H1 (cell line): Measurements from ENCODE around the gene LOXHD1. TPM values are rescaled to one million over a fixed set of nuclear protein-coding genes. Genes with fewer than 3 reads are reported as not detected.
A peak's percentile ranks its signal among the peaks of the same experiment; 100 is the strongest.

Experiments used
- CTCF ChIA-PET: fragments of 300-600 bp; sonication (Branson Sonifier 250); formaldehyde crosslinking; loops from one replicate; lab custom pipeline; 2021; ENCODE audit not compliant: partially characterized antibody; lab: Charles Lee
- POLR2A ChIA-PET: fragments of 300-600 bp; sonication (Branson Sonifier 250); formaldehyde crosslinking; loops from one replicate; lab custom pipeline; 2021; ENCODE audit warnings: inconsistent platforms; ENCODE audit not compliant: partially characterized antibody; lab: Charles Lee
- DNase-seq, 2 experiments: peaks; one replicate each; pipeline versions ENCODE4 v3.0.0 to v3.0.0-alpha.2; 2010 to 2022; ENCODE audit warnings: low spot score in 2 of 2, low read depth in 1 of 2, mixed read lengths in 1 of 2
- FAIRE-seq: peaks from 2 replicates; lab custom pipeline; 2011; peaks lifted over from hg19 to GRCh38; lab: Jason Lieb, UNC
- H2AFZ ChIP-seq: 2 replicates; pipeline ENCODE4 v1.8.1; 2012; ENCODE audit warnings: low read length, inconsistent platforms
- H2AK5ac ChIP-seq: 2 replicates; pipeline ENCODE4 v1.6.1; 2013; ENCODE audit warnings: low read depth, low read length
- H2BK120ac ChIP-seq: replicated peaks from 2 replicates; pipeline ENCODE3; 2013; ENCODE audit warnings: low read depth, low read length, inconsistent platforms
- H2BK12ac ChIP-seq: 2 replicates; pipeline ENCODE4 v1.6.1; 2013; ENCODE audit warnings: low read depth, low read length
- H2BK15ac ChIP-seq: 2 replicates; pipeline ENCODE4 v1.6.1; 2013; ENCODE audit warnings: low read length
- H2BK20ac ChIP-seq: 2 replicates; pipeline ENCODE4 v1.6.1; 2013; ENCODE audit warnings: low read length
- H2BK5ac ChIP-seq: 2 replicates; pipeline ENCODE4 v1.6.1; 2013; ENCODE audit warnings: low read depth, low read length
- H3K14ac ChIP-seq: 2 replicates; pipeline ENCODE4 v1.6.1; 2013; ENCODE audit warnings: inconsistent platforms; ENCODE audit not compliant: insufficient read length
- H3K18ac ChIP-seq: 2 replicates; pipeline ENCODE4 v1.6.1; 2013; ENCODE audit warnings: low read length; ENCODE audit errors: extremely low read depth
- H3K23ac ChIP-seq: 2 replicates; pipeline ENCODE4 v1.6.1; 2013; ENCODE audit warnings: inconsistent platforms; ENCODE audit not compliant: insufficient read length
- H3K23me2 ChIP-seq: 2 replicates; pipeline ENCODE4 v1.6.1; 2013; ENCODE audit warnings: low read depth, low read length
- H3K27ac ChIP-seq: 2 replicates; pipeline ENCODE4 v1.6.1; 2011; ENCODE audit warnings: low read depth, low read length, inconsistent platforms
- H3K27me3 ChIP-seq, 4 experiments: replicated peaks in 1 of 4; 1 replicate in 1 of 4; 2 replicates in 3 of 4; pipeline versions ENCODE4 v1.6.1 to v1.8.1; 2011 to 2013; ENCODE audit warnings: low read length in 3 of 4, mild to moderate bottlenecking in 3 of 4, inconsistent platforms in 2 of 4, mixed read lengths in 2 of 4, moderate library complexity in 1 of 4; ENCODE audit not compliant: control insufficient read depth in 3 of 4, insufficient read depth in 3 of 4; ENCODE audit errors: extremely low read depth in 1 of 4
- H3K36me3 ChIP-seq, 4 experiments: 2 replicates each; pipeline versions ENCODE4 v1.6.1 to v1.8.1; 2011 to 2013; ENCODE audit warnings: mild to moderate bottlenecking in 4 of 4, low read length in 3 of 4, moderate library complexity in 2 of 4, control low read depth in 1 of 4, inconsistent platforms in 1 of 4; ENCODE audit not compliant: insufficient read depth in 4 of 4, control insufficient read depth in 2 of 4
- H3K4ac ChIP-seq: replicated peaks from 2 replicates; pipeline ENCODE3; 2013; ENCODE audit warnings: low read length, low read depth, mixed read lengths, inconsistent platforms; ENCODE audit not compliant: insufficient read length
- H3K4me1 ChIP-seq, 4 experiments: replicated peaks in 1 of 4; 1 replicate in 1 of 4; 2 replicates in 3 of 4; pipeline versions ENCODE4 v1.6.1 to v1.8.1; 2011 to 2013; ENCODE audit warnings: low read length in 3 of 4, inconsistent platforms in 2 of 4, mixed read lengths in 1 of 4; ENCODE audit not compliant: insufficient read depth in 4 of 4, control insufficient read depth in 3 of 4
- H3K4me2 ChIP-seq, 2 experiments: 2 replicates each; pipeline versions ENCODE4 v1.6.1 to v1.8.1; 2011 to 2013; ENCODE audit warnings: low read depth in 2 of 2, low read length in 2 of 2, control low read depth in 1 of 2, inconsistent platforms in 1 of 2, mild to moderate bottlenecking in 1 of 2; ENCODE audit not compliant: insufficient read depth in 1 of 2
- H3K4me3 ChIP-seq, 4 experiments: fragments of 200-600, 300-600 bp in 1 of 4; sonication (generic), shearing (Covaris generic), sonication (Bioruptor Twin) in 1 of 4; 2 replicates each; pipeline versions ENCODE4 v1.5.1 to v1.8.1; 2011 to 2016; ENCODE audit warnings: low read length in 4 of 4, low read depth in 3 of 4, control low read depth in 2 of 4, inconsistent platforms in 2 of 4, mild to moderate bottlenecking in 2 of 4, mixed read lengths in 1 of 4, moderate library complexity in 1 of 4; ENCODE audit not compliant: insufficient read depth in 2 of 4; ENCODE audit errors: extremely low read depth in 1 of 4
- H3K56ac ChIP-seq: replicated peaks from 2 replicates; pipeline ENCODE3; 2013; ENCODE audit warnings: low read depth, mild to moderate bottlenecking, mixed read lengths, low read length, inconsistent platforms; ENCODE audit not compliant: insufficient read length
- H3K79me1 ChIP-seq: 2 replicates; pipeline ENCODE4 v1.6.1; 2013; ENCODE audit warnings: low read depth, low read length, control low read depth
- H3K79me2 ChIP-seq, 2 experiments: 2 replicates each; pipeline versions ENCODE4 v1.6.1 to v1.8.1; 2012 to 2013; ENCODE audit warnings: low read length in 2 of 2, mild to moderate bottlenecking in 2 of 2, inconsistent platforms in 1 of 2; ENCODE audit not compliant: insufficient read depth in 2 of 2, control insufficient read depth in 1 of 2
- H3K9ac ChIP-seq, 4 experiments: replicated peaks in 1 of 4; 1 replicate in 1 of 4; 2 replicates in 3 of 4; pipeline versions ENCODE4 v1.6.1 to v1.8.1; 2011 to 2013; ENCODE audit warnings: low read depth in 3 of 4, low read length in 3 of 4, control low read depth in 2 of 4, mild to moderate bottlenecking in 2 of 4, moderate library complexity in 2 of 4, inconsistent platforms in 1 of 4; ENCODE audit errors: extremely low read depth in 1 of 4
- H3K9me3 ChIP-seq, 2 experiments: 2 replicates each; pipeline versions ENCODE4 v1.6.1 to v1.8.1; 2012 to 2013; ENCODE audit warnings: mild to moderate bottlenecking in 2 of 2, moderate library complexity in 2 of 2, control low read depth in 1 of 2, inconsistent platforms in 1 of 2, low read depth in 1 of 2, low read length in 1 of 2, mixed read lengths in 1 of 2; ENCODE audit not compliant: insufficient read depth in 2 of 2
- H4K20me1 ChIP-seq, 2 experiments: replicated peaks in 1 of 2; 2 replicates each; pipeline versions ENCODE3 to v1.8.1; 2011 to 2013; ENCODE audit warnings: inconsistent platforms in 2 of 2, low read length in 2 of 2, mild to moderate bottlenecking in 1 of 2; ENCODE audit not compliant: insufficient read depth in 2 of 2, control insufficient read depth in 1 of 2
- H4K5ac ChIP-seq: 2 replicates; pipeline ENCODE4 v1.6.1; 2013; ENCODE audit warnings: low read length, low read depth, mixed read lengths, inconsistent platforms; ENCODE audit not compliant: insufficient read length
- H4K8ac ChIP-seq: 2 replicates; pipeline ENCODE4 v1.8.0; 2013; ENCODE audit warnings: mild to moderate bottlenecking, moderate library complexity, low read length, inconsistent platforms; ENCODE audit not compliant: insufficient read depth; ENCODE audit errors: extremely low read depth
- H4K91ac ChIP-seq: replicated peaks from 2 replicates; pipeline ENCODE3; 2013; ENCODE audit warnings: low read length, mixed read lengths, inconsistent platforms; ENCODE audit not compliant: insufficient read length
- CTBP2 ChIP-seq: IDR thresholded peaks from 2 replicates; pipeline ENCODE4 v1.7.0; 2011; ENCODE audit warnings: borderline replicate concordance, mild to moderate bottlenecking, moderate library complexity, mixed read lengths, low read length; ENCODE audit not compliant: insufficient read depth, insufficient read length
- EGR1 ChIP-seq: IDR thresholded peaks from 2 replicates; pipeline ENCODE4 v1.6.1; 2011; ENCODE audit warnings: low read depth, low read length, borderline replicate concordance
- EP300 ChIP-seq, 2 experiments: IDR thresholded peaks; 1 replicate in 1 of 2; 2 replicates in 1 of 2; pipeline ENCODE4 v1.6.1; 2011 to 2012; ENCODE audit warnings: low read depth in 2 of 2, low read length in 2 of 2, mild to moderate bottlenecking in 2 of 2, borderline replicate concordance in 1 of 2, inconsistent platforms in 1 of 2, moderate library complexity in 1 of 2
- GTF2F1 ChIP-seq: IDR thresholded peaks from 2 replicates; pipeline ENCODE4 v1.6.1; 2012; ENCODE audit warnings: low read depth, low read length, improper control_type of control experiment, borderline replicate concordance
- HDAC2 ChIP-seq, 2 experiments: fragments of 300-600 bp in 1 of 2; sonication (generic) in 1 of 2; IDR thresholded peaks; 2 replicates each; pipeline ENCODE4 v1.6.1; 2011 to 2012; ENCODE audit warnings: low read depth in 2 of 2, low read length in 2 of 2, mild to moderate bottlenecking in 2 of 2, moderate library complexity in 2 of 2, borderline replicate concordance in 1 of 2, inconsistent platforms in 1 of 2
- KDM1A ChIP-seq: fragments of 200-600, 300-600 bp; sonication (generic); IDR thresholded peaks from 2 replicates; pipeline ENCODE4 v1.7.1; 2016; ENCODE audit warnings: mild to moderate bottlenecking, low read length, borderline replicate concordance
- NANOG ChIP-seq: IDR thresholded peaks from 2 replicates; pipeline ENCODE4 v1.6.1; 2011; ENCODE audit warnings: low read length, low read depth, mild to moderate bottlenecking, inconsistent platforms; ENCODE audit not compliant: insufficient read depth, poor library complexity, severe bottlenecking
- NRF1 ChIP-seq: IDR thresholded peaks from 2 replicates; pipeline ENCODE4 v1.6.1; 2011; ENCODE audit warnings: mild to moderate bottlenecking, low read depth, low read length, improper control_type of control experiment
- POLR2AphosphoS5 ChIP-seq: IDR thresholded peaks from 2 replicates; pipeline ENCODE4 v1.6.1; 2011; ENCODE audit warnings: low read depth, low read length
- TBP ChIP-seq: IDR thresholded peaks from 2 replicates; pipeline ENCODE4 v1.6.1; 2011; ENCODE audit warnings: low read depth, low read length, improper control_type of control experiment
- WGBS, 2 experiments: shearing (Covaris generic) in 1 of 2; methylation state at CpG; one replicate each; pipeline versions ENCODE4 v1.1.6 to v1.1.7; 2013 to 2015; ENCODE audit warnings: low lambda C conversion rate in 2 of 2, mixed read lengths in 2 of 2, inconsistent platforms in 1 of 2, low coverage in 1 of 2, missing lambda C conversion rate in 1 of 2; ENCODE audit not compliant: insufficient replicate concordance in 2 of 2, insufficient coverage in 1 of 2, insufficient read length in 1 of 2; ENCODE audit errors: extremely low coverage in 1 of 2, missing lambda C conversion rate in 1 of 2; 5-methylcytosine and 5-hydroxymethylcytosine counted together
- polyA plus RNA-seq, 7 experiments: library from polyadenylated mRNA; depleted of rRNA in 3 of 7; stranded (reverse) in 5 of 7; unstranded in 2 of 7; fragments of >200 nt in 5 of 7; fragments of 200-250 nt in 2 of 7; gene quantifications; 1 replicate in 5 of 7; 2 replicates in 1 of 7; 4 replicates in 1 of 7; pipeline versions ENCODE4 v1.2.1 to v1.2.3, GENCODE V29; 2011 to 2013; ENCODE audit warnings: missing spikeins in 2 of 7, mixed read lengths in 2 of 7
- total RNA-seq: library from RNA; stranded (reverse); fragmentation: NEBNext Ultra II Directional; extraction: Animal tissue kit (Norgen Biotek cat#: 25700); gene quantifications from 2 replicates; pipeline ENCODE4 v1.2.1, GENCODE V29; 2021
- TF ChIP-seq, protein P1 (sequence below): IDR thresholded peaks from 2 replicates; pipeline ENCODE4 v1.6.1; 2011; ENCODE audit warnings: low read length, improper control_type of control experiment

LOXHD1 gene
- total and polyA plus RNA-seq, 2 of the 8 experiments (the other 6 are each of a cell fraction or from before 2014, with no cell fraction given): 0.02 TPM; not detected in 1

- no peaks in the 10 kb centered on the region for H4K20me1 ChIP-seq
- no peaks in the 10 kb centered on the region for H3K79me1 ChIP-seq
- H3K79me2 ChIP-seq: no peaks in the 10 kb centered on the region; a peak in 1 of 4 replicates
- no peak overlapping the region for H4K5ac ChIP-seq
- no peak overlapping the region for H3K18ac ChIP-seq
- H3K4me2 ChIP-seq: no peak overlapping the region
- no peak overlapping the region for H3K9ac ChIP-seq
- 97% methylated on average over 2 of the region's 2 CpGs; no CpG with 5 or more reads in 1 of the 2 experiments for WGBS, 2 experiments
- no peaks in the 10 kb centered on the region for H3K36me3 ChIP-seq
- H2BK120ac ChIP-seq: no peak overlapping the region
- H2BK20ac ChIP-seq: no peak overlapping the region
- H2AK5ac ChIP-seq: no peak overlapping the region
- no peak overlapping the region for H3K27ac ChIP-seq
- H3K4ac ChIP-seq: no peak overlapping the region
- H3K56ac ChIP-seq: no peak overlapping the region
- H3K27me3 ChIP-seq: no peaks in the 10 kb centered on the region
- ChIA-PET POLR2A (interaction anchor here (0.8 to 2.8 kb wide), 4 partner anchors 8 to 18 kb away, joined by 3 to 6 read pairs (median 3); no protein-coding TSS in a partner anchor), CTCF (interaction anchor here (1.3 to 1.7 kb wide), 5 partner anchors 10 to 149 kb away, joined by 5 to 9 read pairs (median 8); no protein-coding TSS in a partner anchor)
- H3K4me3 ChIP-seq: no peak overlapping the region
- H3K14ac ChIP-seq: no peak overlapping the region
- DNase-seq: no peak
- no peak overlapping the region for H4K91ac ChIP-seq
- H2BK5ac ChIP-seq: no peak overlapping the region
- H4K8ac ChIP-seq: peak overlapping the region; percentile 42; the same call in 1 of the 2 replicates
- no peak for FAIRE-seq
- peaks cover 0 to 19% (median 11%) of the 10 kb centered on the region in 4 experiments; a peak in 6 of 7 replicates for H3K4me1 ChIP-seq
- peaks cover 2% of the 10 kb centered on the region; the same call in 1 of the 2 replicates for H3K23me2 ChIP-seq
- H3K9me3 ChIP-seq: no peaks in the 10 kb centered on the region
- H2BK15ac ChIP-seq: no peak overlapping the region
- H2AFZ ChIP-seq: no peak overlapping the region
- no peak overlapping the region for H3K23ac ChIP-seq
- H2BK12ac ChIP-seq: no peak overlapping the region
- TF ChIP-seq, protein P1, sequence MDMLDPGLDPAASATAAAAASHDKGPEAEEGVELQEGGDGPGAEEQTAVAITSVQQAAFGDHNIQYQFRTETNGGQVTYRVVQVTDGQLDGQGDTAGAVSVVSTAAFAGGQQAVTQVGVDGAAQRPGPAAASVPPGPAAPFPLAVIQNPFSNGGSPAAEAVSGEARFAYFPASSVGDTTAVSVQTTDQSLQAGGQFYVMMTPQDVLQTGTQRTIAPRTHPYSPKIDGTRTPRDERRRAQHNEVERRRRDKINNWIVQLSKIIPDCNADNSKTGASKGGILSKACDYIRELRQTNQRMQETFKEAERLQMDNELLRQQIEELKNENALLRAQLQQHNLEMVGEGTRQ: no peak
- TF ChIP-seq TBP (no peak), GTF2F1 (no peak), EP300 (IDR thresholded peaks at IDR 0.05; ENCODE audit: borderline replicate concordance in 1 of 2, low read depth in 2 of 2, low read length in 2 of 2) (no peak), NRF1 (no peak), NANOG (no peak), CTBP2 (no peak), EGR1 (no peak), POLR2AphosphoS5 (no peak), HDAC2 (IDR thresholded peaks at IDR 0.05; ENCODE audit: borderline replicate concordance in 1 of 2, low read depth in 2 of 2, low read length in 2 of 2) (peak in 1 of 2 experiments; percentile 72; a peak in 1 of 4 replicates), KDM1A (peak; percentile 71)
Observed at GRCh38 chr18:46429649-46430224, 227.3 kb downstream of the LOXHD1 start.
